Neuron (in vitro differentiated cells): ENCODE results near the gene PHC3.

Source experiments
- H2AFZ ChIP-seq: one replicate; pipeline ENCODE4 v1.6.1; 2013; ENCODE audit warnings: low read depth, mild to moderate bottlenecking, inconsistent platforms, low read length, moderate library complexity
- H3K27me3 ChIP-seq: one replicate; pipeline ENCODE4 v1.6.1; 2013; ENCODE audit warnings: low read length; ENCODE audit not compliant: insufficient read depth
- H3K36me3 ChIP-seq: one replicate; pipeline ENCODE4 v1.6.1; 2013; ENCODE audit warnings: low read length; ENCODE audit not compliant: insufficient read depth
- H3K4me1 ChIP-seq: one replicate; pipeline ENCODE4 v1.6.1; 2013; ENCODE audit warnings: low read length; ENCODE audit not compliant: insufficient read depth
- H3K4me3 ChIP-seq: 2 replicates; pipeline ENCODE4 v1.5.1; 2013; ENCODE audit warnings: mild to moderate bottlenecking, low read length, moderate library complexity
- H3K9me3 ChIP-seq: one replicate; pipeline ENCODE4 v1.6.1; 2013; ENCODE audit warnings: low read length

Gene PHC3

DNA sequence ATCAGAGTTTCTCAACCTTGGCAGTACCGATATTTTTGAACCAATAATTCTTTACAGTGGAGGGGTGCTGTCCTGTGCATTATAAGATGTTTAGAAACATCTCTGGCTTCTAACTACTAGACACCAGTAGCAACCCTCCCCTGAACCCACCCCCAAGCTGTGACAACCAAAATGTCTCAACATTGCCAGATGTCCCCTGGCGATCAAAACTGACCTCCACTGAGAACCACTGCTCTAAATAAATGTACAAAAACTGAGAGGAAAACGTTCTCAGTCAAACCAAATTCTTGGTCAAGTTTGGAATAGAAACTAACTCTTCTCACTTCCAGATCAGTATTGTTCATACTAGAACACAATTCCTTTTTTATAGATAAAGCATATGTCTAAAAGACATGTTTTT lies 85.2 kb downstream of the PHC3 start:
- no peaks in the 10 kb centered on the region for H3K4me1 ChIP-seq
- H2AFZ ChIP-seq = no peak overlapping the region
- H3K27me3 ChIP-seq = no peaks in the 10 kb centered on the region
- H3K36me3 ChIP-seq = peaks cover 77% of the 10 kb centered on the region
- no peaks in the 10 kb centered on the region for H3K9me3 ChIP-seq
- no peak overlapping the region for H3K4me3 ChIP-seq

DNA sequence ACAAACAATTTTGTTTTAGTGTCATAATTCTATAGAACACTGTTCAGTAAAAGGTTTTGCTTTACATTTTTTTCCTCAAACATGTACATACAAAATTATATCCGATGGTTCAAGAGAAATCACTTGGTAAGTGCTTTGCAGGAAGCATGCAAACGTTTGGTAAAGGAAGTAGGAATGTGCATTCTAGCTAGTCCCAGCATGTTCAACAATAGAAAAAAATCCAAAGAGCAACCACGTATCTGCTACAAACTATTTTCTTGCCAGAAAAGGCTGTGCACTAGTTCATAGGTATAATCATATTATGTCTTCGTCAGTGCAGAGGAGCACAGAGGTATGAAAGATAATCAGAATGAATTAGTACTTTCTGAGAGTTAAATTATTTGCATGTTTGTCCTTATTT lies 85.8 kb downstream of the PHC3 start:
- peaks cover 78% of the 10 kb centered on the region for H3K36me3 ChIP-seq
- H3K27me3 ChIP-seq = no peaks in the 10 kb centered on the region
- H3K9me3 ChIP-seq = no peaks in the 10 kb centered on the region
- H3K4me1 ChIP-seq = no peaks in the 10 kb centered on the region
- H3K4me3 ChIP-seq = no peak overlapping the region
- no peak overlapping the region for H2AFZ ChIP-seq

DNA sequence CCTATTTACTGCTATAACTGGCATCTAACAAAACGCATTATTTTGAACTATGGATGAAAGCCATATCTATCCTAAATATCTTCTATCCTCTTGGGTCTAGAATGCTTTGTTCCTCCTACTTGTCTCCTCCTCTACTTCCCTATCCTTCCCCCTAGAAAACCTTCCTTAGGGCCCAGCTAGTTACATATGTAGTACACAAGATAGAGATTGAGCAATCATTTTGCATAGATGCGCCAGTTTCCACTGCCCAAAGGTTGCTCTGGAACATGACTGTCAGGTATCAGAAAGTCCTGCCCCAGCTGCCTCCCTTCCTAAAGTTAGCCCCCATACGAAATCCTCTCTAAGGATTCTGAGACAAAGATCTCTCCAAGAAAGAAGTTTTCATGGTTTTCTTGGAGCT lies 88.6 kb downstream of the PHC3 start:
- H3K27me3 ChIP-seq = no peaks in the 10 kb centered on the region
- no peaks in the 10 kb centered on the region for H3K4me1 ChIP-seq
- no peaks in the 10 kb centered on the region for H3K9me3 ChIP-seq
- peaks cover 71% of the 10 kb centered on the region for H3K36me3 ChIP-seq
- H2AFZ ChIP-seq = no peak overlapping the region
- no peak overlapping the region for H3K4me3 ChIP-seq

DNA sequence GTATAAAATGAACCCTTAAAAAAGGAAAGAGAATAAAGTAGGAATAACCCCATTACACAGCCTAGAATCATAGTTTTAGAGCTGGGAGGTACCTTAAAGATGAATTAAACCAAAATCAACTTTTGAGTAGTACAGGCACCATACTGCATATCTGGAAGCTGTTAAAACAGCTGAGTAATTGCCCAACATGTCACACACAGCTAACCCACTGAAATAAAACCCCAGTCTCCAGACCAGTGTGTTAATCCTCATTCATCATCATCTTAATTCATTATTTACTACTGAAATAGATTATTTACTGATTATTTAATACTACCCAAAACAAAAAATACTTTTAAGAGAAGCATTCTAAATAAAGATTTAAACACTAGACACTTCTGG lies 90.9 kb downstream of the PHC3 start:
- H2AFZ ChIP-seq = no peak overlapping the region
- peaks cover 63% of the 10 kb centered on the region for H3K36me3 ChIP-seq
- H3K27me3 ChIP-seq = no peaks in the 10 kb centered on the region
- H3K9me3 ChIP-seq = no peaks in the 10 kb centered on the region
- H3K4me1 ChIP-seq = no peaks in the 10 kb centered on the region
- H3K4me3 ChIP-seq = no peak overlapping the region

DNA sequence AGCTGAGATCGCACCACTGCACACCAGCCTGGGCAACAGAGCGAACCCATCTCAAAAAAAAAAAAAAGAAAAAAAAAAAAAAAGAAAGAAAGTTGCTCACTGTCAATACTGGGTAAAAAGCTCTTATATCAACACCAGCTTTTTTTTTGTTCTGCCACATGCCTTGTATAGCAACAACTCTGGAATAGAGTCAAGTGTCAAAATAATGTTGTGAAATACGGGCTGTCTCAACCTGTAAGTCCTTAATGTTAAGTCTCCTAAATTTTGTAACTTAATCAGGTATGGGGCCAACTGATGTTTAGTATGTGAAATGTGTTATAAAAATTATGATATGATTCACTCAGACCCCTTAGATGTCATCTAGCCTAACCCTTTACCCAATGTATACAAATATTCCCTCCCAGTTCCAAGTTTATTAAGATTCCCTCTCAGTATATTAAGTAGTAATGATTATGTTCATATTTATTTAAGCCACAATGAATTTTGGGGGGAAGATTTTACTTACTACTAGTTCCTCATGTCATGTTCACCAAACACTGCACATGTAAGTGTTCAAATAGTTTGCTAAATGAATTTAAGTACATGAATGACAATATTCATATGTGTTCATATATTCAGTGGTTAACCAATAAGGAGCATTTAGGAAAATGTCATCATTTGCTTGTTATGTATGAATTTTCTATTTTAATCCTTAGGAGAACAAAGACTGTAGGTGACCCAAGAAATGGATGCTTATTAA lies 91.5 kb downstream of the PHC3 start:
- Histone ChIP-seq H3K9me3 (no peaks in the 10 kb centered on the region), H3K27me3 (no peaks in the 10 kb centered on the region), H3K36me3 (peaks cover 61% of the 10 kb centered on the region), H3K4me3 (no peak overlapping the region), H3K4me1 (no peaks in the 10 kb centered on the region), H2AFZ (no peak overlapping the region)

DNA sequence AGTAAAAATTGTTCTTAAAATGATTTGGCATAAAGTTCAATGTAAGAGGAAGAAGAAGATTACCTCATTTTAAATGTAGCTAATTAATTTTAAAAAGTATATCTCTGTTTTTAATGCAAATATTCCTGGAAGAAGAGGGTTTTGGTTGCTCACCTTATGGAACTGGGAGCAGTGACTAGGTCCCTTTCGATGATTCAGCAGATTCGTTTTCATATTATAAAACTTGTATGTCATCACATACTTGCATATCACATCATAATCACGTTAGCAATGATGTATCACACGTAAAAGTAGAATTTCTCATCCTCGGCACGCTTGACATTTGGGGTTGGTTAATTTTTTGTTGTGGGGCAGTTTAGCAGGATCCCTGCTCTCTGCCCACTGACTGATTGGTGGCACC lies 96.1 kb downstream of the PHC3 start:
- Histone ChIP-seq H3K9me3 (no peaks in the 10 kb centered on the region), H3K36me3 (peaks cover 29% of the 10 kb centered on the region), H3K27me3 (no peaks in the 10 kb centered on the region), H3K4me3 (no peak overlapping the region), H3K4me1 (no peaks in the 10 kb centered on the region), H2AFZ (no peak overlapping the region)

DNA sequence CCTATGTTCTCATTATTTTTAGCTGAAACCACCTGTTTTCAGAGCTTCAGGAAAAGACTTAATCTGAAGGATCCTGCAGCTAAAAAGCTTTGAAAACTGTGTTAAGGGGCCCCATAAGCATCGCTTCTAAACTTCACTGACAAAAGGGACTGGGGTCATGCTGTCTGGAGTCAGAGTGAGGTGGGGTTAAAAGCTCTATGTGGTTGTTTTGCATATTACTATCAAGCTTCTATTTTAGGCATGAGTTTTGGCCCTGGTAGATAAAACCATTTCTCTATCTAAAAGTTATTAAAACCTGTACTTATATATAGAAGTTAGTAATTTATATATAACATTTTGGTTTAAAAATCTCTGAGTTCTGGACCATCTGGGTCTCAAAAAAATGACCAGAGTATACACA lies 98.2 kb downstream of the PHC3 start:
- Histone ChIP-seq H3K9me3 (no peaks in the 10 kb centered on the region), H3K36me3 (peaks cover 18% of the 10 kb centered on the region), H3K4me1 (no peaks in the 10 kb centered on the region), H3K4me3 (no peak overlapping the region), H3K27me3 (no peaks in the 10 kb centered on the region), H2AFZ (no peak overlapping the region)

DNA sequence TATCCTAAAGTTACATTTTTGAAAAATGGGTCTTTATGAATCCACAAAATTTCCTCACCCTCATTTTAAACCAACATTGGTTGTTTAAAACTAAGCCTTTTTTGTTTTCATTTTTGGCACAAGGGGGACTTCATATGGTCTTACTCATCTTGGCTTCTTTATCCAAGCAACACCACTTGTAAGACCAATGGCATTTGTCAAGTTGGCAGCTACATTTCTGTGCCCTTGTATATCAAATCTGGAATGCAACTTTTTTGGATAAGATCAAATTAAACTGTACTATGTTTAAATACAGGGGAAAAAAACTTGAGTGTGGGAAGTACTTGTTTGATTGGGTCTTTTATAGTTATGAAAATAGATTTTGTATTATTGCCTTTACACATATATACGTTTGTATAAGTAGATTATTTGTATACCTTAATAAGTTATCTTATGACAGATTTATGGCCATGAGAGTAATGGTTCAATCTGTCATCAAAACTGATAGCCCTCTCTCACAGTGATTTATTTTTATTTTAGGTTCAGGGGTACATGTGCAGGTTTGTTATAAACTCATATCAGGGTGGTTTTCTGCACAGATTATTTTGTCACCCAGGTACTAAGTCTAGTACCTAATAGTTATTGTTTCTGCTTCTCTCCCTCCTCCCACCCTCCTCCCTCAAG lies 100.3 kb downstream of the PHC3 start:
- H3K4me3 ChIP-seq = no peak overlapping the region
- no peaks in the 10 kb centered on the region for H3K4me1 ChIP-seq
- H3K27me3 ChIP-seq = no peaks in the 10 kb centered on the region
- peaks cover 9% of the 10 kb centered on the region for H3K36me3 ChIP-seq
- H3K9me3 ChIP-seq = no peaks in the 10 kb centered on the region
- no peak overlapping the region for H2AFZ ChIP-seq

DNA sequence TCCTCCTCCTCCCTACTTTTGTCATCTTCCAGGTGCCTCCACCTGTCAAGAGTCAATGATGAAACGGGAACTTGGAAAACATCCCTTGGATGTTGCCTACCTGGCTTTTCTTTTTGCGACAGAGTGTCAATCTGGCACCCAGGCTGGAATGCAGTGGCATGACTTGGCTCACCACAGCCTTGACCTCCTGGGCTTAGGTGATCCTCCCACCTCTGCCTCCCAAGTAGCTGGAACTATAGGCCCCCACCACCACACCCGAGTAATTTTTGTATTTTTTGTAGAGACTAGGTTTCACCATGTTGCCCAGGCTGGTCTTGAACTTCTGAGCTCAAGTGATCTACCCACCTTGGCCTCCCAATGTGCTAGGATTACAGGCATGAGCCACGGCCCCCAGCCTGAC lies 100.9 kb downstream of the PHC3 start:
- Histone ChIP-seq H3K36me3 (peaks cover 4% of the 10 kb centered on the region), H3K4me3 (no peak overlapping the region), H3K9me3 (no peaks in the 10 kb centered on the region), H3K4me1 (no peaks in the 10 kb centered on the region), H3K27me3 (no peaks in the 10 kb centered on the region), H2AFZ (no peak overlapping the region)

DNA sequence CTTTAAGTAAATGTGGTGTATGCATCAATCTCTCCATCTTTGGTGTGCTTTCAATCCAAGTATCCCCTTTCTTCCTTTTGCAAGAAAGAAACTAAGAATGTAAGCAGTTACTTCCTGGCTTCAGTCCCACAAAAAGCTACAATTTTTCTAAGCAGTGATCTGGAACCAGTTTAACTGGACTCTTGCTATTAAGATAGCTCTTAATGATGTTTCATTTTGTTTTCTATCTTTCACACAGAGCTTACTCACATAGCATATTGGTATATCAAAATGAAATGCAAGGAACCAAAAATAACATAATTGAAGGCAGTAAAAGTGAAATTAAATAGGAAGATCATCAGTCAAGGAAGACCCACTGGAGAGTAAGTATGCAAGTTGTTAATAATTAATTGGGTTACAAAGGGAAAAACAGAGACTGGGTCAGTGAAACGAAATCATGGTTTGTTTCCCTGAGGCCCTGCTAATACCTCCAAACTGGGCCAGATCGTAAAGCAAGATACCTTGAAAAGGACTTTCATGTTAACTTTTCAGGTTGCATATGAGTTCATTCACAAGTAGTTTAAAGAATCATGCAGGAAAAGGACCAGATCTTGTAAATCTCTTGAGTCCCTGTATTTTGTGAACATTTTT lies 101.9 kb downstream of the PHC3 start:
- Histone ChIP-seq H3K27me3 (no peaks in the 10 kb centered on the region), H3K4me1 (no peaks in the 10 kb centered on the region), H3K36me3 (peaks cover 2% of the 10 kb centered on the region), H3K4me3 (no peak overlapping the region), H3K9me3 (no peaks in the 10 kb centered on the region), H2AFZ (no peak overlapping the region)

DNA sequence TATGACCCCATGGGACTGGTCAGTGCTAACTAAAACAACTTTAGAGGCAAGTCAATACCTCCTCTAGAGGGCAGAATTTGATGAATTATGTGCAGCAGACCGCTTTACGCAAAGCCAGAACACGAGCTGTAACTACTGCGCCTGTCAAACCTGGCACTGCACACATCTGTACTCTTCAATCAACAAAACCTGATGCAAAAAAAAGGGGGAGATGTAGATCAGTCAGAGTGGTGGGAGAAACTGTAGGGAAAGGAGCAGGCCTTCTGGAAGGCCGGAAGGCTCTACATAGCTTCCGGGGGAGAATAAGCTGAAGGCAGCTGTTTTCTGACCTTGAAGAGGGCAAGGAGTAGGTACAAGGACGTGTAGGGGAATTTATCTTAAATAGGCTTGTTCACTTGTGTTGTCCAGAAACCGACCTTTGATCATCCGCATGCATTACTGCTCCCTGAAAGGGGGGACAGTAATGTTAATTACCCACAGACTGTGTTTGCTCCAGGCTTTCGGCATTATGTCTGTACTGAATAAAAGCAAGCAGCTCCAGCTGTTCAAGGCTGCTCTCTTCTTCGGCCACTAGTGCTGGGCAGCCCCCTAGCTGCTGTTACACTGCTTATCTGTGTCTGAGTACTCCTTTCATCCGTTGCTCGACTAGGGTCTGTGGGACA lies 102.8 kb downstream of the PHC3 start:
- Histone ChIP-seq H3K4me3 (no peak overlapping the region), H3K36me3 (peaks cover 2% of the 10 kb centered on the region), H2AFZ (no peak overlapping the region), H3K4me1 (no peaks in the 10 kb centered on the region), H3K9me3 (no peaks in the 10 kb centered on the region), H3K27me3 (no peaks in the 10 kb centered on the region)

DNA sequence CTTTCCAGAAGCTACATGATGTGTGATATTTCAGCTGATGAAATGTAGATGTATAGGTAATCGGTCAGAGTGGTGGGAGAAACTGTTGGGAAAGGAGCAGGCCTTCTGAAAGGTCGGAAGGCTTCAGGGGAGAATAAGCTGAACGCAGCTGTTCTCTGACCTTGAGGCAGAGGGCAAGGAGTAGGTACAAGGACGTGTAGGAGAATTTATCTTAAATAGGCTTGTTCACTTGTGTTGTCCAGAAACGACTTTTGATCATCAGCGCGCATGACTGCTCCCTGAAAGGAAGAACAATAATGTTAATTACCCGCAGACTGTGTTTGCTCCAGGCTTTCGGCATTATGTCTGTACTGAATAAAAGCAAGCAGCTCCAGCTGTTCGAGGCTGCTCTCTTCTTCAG lies 104.2 kb downstream of the PHC3 start:
- Histone ChIP-seq H3K9me3 (no peaks in the 10 kb centered on the region), H2AFZ (no peak overlapping the region), H3K4me1 (no peaks in the 10 kb centered on the region), H3K36me3 (no peaks in the 10 kb centered on the region), H3K27me3 (no peaks in the 10 kb centered on the region), H3K4me3 (no peak overlapping the region)

DNA sequence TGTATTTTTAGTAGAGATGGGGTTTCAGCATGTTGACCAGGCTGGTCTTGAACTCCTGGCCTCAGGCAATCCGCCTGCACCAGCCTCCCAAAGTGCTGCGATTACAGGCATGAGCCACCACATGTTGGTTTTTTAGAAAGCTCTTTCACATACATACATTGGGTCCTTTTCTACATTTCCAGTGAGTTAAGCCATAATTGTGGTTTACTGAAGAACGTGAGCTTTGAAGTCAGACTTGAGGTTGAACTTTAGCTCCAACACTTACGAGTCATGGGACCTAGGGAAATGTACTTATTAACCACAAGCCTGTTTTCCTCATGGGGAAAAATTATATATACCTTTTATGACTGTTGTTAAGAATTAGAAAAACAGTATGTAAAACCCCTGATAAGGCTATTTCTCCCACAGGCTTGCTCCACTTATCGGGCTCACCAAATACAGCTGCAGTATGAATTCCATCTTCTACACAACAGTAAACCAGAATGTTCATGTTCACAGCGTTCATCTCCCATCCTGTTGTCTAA lies 104.8 kb downstream of the PHC3 start:
- Histone ChIP-seq H3K27me3 (no peaks in the 10 kb centered on the region), H3K9me3 (no peaks in the 10 kb centered on the region)

More for the DNA sequence above, 104.8 kb downstream of the PHC3 start:
- H3K4me1 ChIP-seq = no peaks in the 10 kb centered on the region
- H3K4me3 ChIP-seq = no peak overlapping the region
- H3K36me3 ChIP-seq = no peaks in the 10 kb centered on the region
- no peak overlapping the region for H2AFZ ChIP-seq
